ENCODE data around the gene MCOLN1.

GRCh38 chr19:7561325-7561724 is 38.9 kb downstream of the MCOLN1 start:
- TF ChIP-seq GLIS3 (CRISPR knock-in tag; IDR thresholded peaks at IDR 0.05) (no peak), SNAI2 (CRISPR knock-in tag; IDR thresholded peaks at IDR 0.05) (no peak), ARNTL (CRISPR knock-in tag; IDR thresholded peaks at IDR 0.05; ENCODE audit: borderline replicate concordance, low read depth) (no peak), ZNF8 (CRISPR knock-in tag; IDR thresholded peaks at IDR 0.05) (no peak), ZFP3 (CRISPR knock-in tag; IDR thresholded peaks at IDR 0.05) (no peak), ISL1 (CRISPR knock-in tag; IDR thresholded peaks at IDR 0.05) (no peak), CSDC2 (CRISPR knock-in tag; IDR thresholded peaks at IDR 0.05) (no peak)
